CD4-positive, CD25-positive, alpha-beta regulatory T cell (primary cell): Measurements from ENCODE around the gene ABCC3. TPM values are rescaled to one million over a fixed set of nuclear protein-coding genes. Genes with fewer than 3 reads are reported as not detected.
"Not testable (repeated sequence)": the region's sequence is repeated elsewhere in the genome, so short reads cannot be mapped to it uniquely, and the experiment has no call there.

Source experiments
- ATAC-seq, 2 donors: fragments of 150-1000 bp; cut with Tn5 transposase; one replicate each; pipeline ENCODE4 v1.10.0; 2021; ENCODE audit warnings: low read depth in 2 of 2, moderate number of reproducible peaks in 2 of 2, moderate library complexity in 1 of 2
- DNase-seq, 3 donors: peaks; one replicate each; pipeline versions ENCODE4 v3.0.0 to v3.0.0-alpha.2; 2012 to 2022; ENCODE audit warnings: mixed read lengths in 1 of 3
- H3K27ac ChIP-seq: one replicate; pipeline ENCODE4 v1.7.0; 2013; ENCODE audit warnings: mild to moderate bottlenecking, low read length; ENCODE audit not compliant: insufficient read depth, poor library complexity, severe bottlenecking
- H3K27me3 ChIP-seq: one replicate; pipeline ENCODE4 v1.7.0; 2013; ENCODE audit warnings: low read length; ENCODE audit not compliant: control insufficient read depth, insufficient read depth
- H3K36me3 ChIP-seq: one replicate; pipeline ENCODE4 v1.7.0; 2013; ENCODE audit warnings: mild to moderate bottlenecking, low read length, moderate library complexity; ENCODE audit not compliant: control insufficient read depth, insufficient read depth
- H3K4me1 ChIP-seq: 2 replicates; pipeline ENCODE4 v1.7.0; 2013; ENCODE audit warnings: mild to moderate bottlenecking, low read length; ENCODE audit not compliant: insufficient read depth, control insufficient read depth, poor library complexity, severe bottlenecking
- H3K4me3 ChIP-seq: one replicate; pipeline ENCODE4 v1.7.0; 2013; ENCODE audit warnings: low read depth, mild to moderate bottlenecking, low read length, moderate library complexity
- H3K9me3 ChIP-seq, 2 experiments: 1 replicate in 1 of 2; 2 replicates in 1 of 2; pipeline ENCODE4 v1.7.0; 2013; ENCODE audit warnings: low read length in 2 of 2, mild to moderate bottlenecking in 1 of 2, moderate library complexity in 1 of 2; ENCODE audit not compliant: control insufficient read depth in 2 of 2
- H3K27ac Mint-ChIP-seq, 3 donors: one replicate each; pipeline ENCODE4 v1.8.0; 2020 to 2022; ENCODE audit warnings: mild to moderate bottlenecking in 3 of 3, mixed read lengths in 3 of 3, moderate library complexity in 2 of 3
- H3K27me3 Mint-ChIP-seq: one replicate; pipeline ENCODE4 v1.8.0; 2022; ENCODE audit warnings: mild to moderate bottlenecking, mixed read lengths
- H3K36me3 Mint-ChIP-seq: one replicate; pipeline ENCODE4 v1.8.0; 2020; ENCODE audit warnings: mixed read lengths
- H3K4me1 Mint-ChIP-seq, 4 donors: one replicate each; pipeline ENCODE4 v1.8.0; 2020 to 2022; ENCODE audit warnings: mixed read lengths in 4 of 4, mild to moderate bottlenecking in 1 of 4
- H3K4me3 Mint-ChIP-seq, 4 donors: one replicate each; pipeline ENCODE4 v1.8.0; 2020 to 2022; ENCODE audit warnings: mild to moderate bottlenecking in 4 of 4, mixed read lengths in 4 of 4, moderate library complexity in 3 of 4
- H3K9me3 Mint-ChIP-seq, 7 donors: one replicate each; pipeline ENCODE4 v1.8.0; 2020 to 2022; ENCODE audit warnings: mixed read lengths in 7 of 7, mild to moderate bottlenecking in 3 of 7, moderate library complexity in 2 of 7
- polyA plus RNA-seq, 4 donors: library from polyadenylated mRNA; unstranded; fragments of 300-500 nt; fragmentation: Illumina TruSeq; gene quantifications; one replicate each; pipeline ENCODE4 v1.2.3, GENCODE V29; 2021
- total RNA-seq: library from RNA; stranded (reverse); gene quantifications from one replicate; pipeline ENCODE4 v1.2.3, GENCODE V29; 2022

Gene ABCC3
- total and polyA plus RNA-seq, 5 donors from 2014 or later, result 0.02 to 3.3 TPM; not detected in 3

GRCh38 chr17:50709053-50709452 lies 74.4 kb downstream of the ABCC3 start:
- peak overlapping the region; percentile 89 to 97 (median 94) for H3K4me3 Mint-ChIP-seq
- not testable (repeated sequence) for DNase-seq, H3K27me3 Mint-ChIP-seq, H3K9me3 ChIP-seq, ATAC-seq, H3K36me3 Mint-ChIP-seq, H3K36me3 ChIP-seq, H3K27me3 ChIP-seq, H3K9me3 Mint-ChIP-seq
- H3K27ac Mint-ChIP-seq, result peak overlapping the region; percentile 97 to 99 (median 99)
- peak overlapping the region; percentile 98 for H3K4me3 ChIP-seq
- H3K27ac ChIP-seq, result peak overlapping the region; percentile 93
- peaks cover 27% of the 10 kb centered on the region for H3K4me1 ChIP-seq
- peaks cover 5 to 52% (median 32%) of the 10 kb centered on the region in 4 donors for H3K4me1 Mint-ChIP-seq

- Histone ChIP-seq H3K36me3 (no peaks in the 10 kb centered on the region), H3K27ac (no peak overlapping the region), H3K9me3 (no peaks in the 10 kb centered on the region), H3K27me3 (no peaks in the 10 kb centered on the region), H3K4me3 (no peak overlapping the region), H3K4me1 (peaks cover 27% of the 10 kb centered on the region)
- peaks cover 4% of the 10 kb centered on the region for H3K27me3 Mint-ChIP-seq
- DNase-seq, result no peak
- H3K4me1 Mint-ChIP-seq, result peaks cover 5 to 43% (median 29%) of the 10 kb centered on the region in 4 donors
- peak overlapping the region in 2 of 3 donors; percentile 48 to 53 for H3K27ac Mint-ChIP-seq
- ATAC-seq, result no peak
- peaks cover 0 to 2% (median 0%) of the 10 kb centered on the region in 7 donors for H3K9me3 Mint-ChIP-seq
- H3K36me3 Mint-ChIP-seq, result peaks cover 3% of the 10 kb centered on the region
- H3K4me3 Mint-ChIP-seq, result peak overlapping the region in 2 of 4 donors; percentile 22 to 30
Observed at GRCh38 chr17:50710025-50710424, 75.3 kb downstream of the ABCC3 start.

GRCh38 chr17:50710650-50711049 lies 76.0 kb downstream of the ABCC3 start:
- no peak for ATAC-seq
- no peaks in the 10 kb centered on the region for H3K36me3 Mint-ChIP-seq

GRCh38 chr17:50712641-50713040 lies 78.0 kb downstream of the ABCC3 start:
- peaks cover 5 to 23% (median 19%) of the 10 kb centered on the region in 4 donors for H3K4me1 Mint-ChIP-seq
- H3K36me3 Mint-ChIP-seq, result no peaks in the 10 kb centered on the region
- H3K27me3 ChIP-seq, result no peaks in the 10 kb centered on the region
- H3K4me1 ChIP-seq, result peaks cover 16% of the 10 kb centered on the region
- DNase-seq, result no peak
- H3K27ac Mint-ChIP-seq, result no peak overlapping the region
- peaks cover 0 to 2% (median 0%) of the 10 kb centered on the region in 7 donors for H3K9me3 Mint-ChIP-seq
- no peaks in the 10 kb centered on the region for H3K9me3 ChIP-seq
- no peak overlapping the region for H3K27ac ChIP-seq
- no peak overlapping the region for H3K4me3 ChIP-seq
- ATAC-seq, result no peak
- no peak overlapping the region for H3K4me3 Mint-ChIP-seq
- peaks cover 4% of the 10 kb centered on the region for H3K27me3 Mint-ChIP-seq
- H3K36me3 ChIP-seq, result no peaks in the 10 kb centered on the region

More at GRCh38 chr17:50710650-50711049, 76.0 kb downstream of the ABCC3 start:
- H3K27ac Mint-ChIP-seq, result peak overlapping the region in 2 of 3 donors; percentile 8 to 48
- H3K9me3 Mint-ChIP-seq, result peaks cover 0 to 2% (median 0%) of the 10 kb centered on the region in 7 donors
- peaks cover 5 to 37% (median 25%) of the 10 kb centered on the region in 4 donors for H3K4me1 Mint-ChIP-seq
- DNase-seq, result no peak
- peaks cover 27% of the 10 kb centered on the region for H3K4me1 ChIP-seq
- no peaks in the 10 kb centered on the region for H3K27me3 ChIP-seq
- no peaks in the 10 kb centered on the region for H3K36me3 ChIP-seq
- peak overlapping the region in 2 of 4 donors; percentile 22 to 70 for H3K4me3 Mint-ChIP-seq
- no peak overlapping the region for H3K27ac ChIP-seq
- no peaks in the 10 kb centered on the region for H3K9me3 ChIP-seq
- H3K27me3 Mint-ChIP-seq, result peaks cover 4% of the 10 kb centered on the region
- H3K4me3 ChIP-seq, result no peak overlapping the region

GRCh38 chr17:50715471-50715870 lies 80.8 kb downstream of the ABCC3 start:
- Histone ChIP-seq H3K9me3 (no peaks in the 10 kb centered on the region), H3K4me1 (peaks cover 9% of the 10 kb centered on the region), H3K4me3 (no peak overlapping the region), H3K27me3 (no peaks in the 10 kb centered on the region), H3K27ac (no peak overlapping the region), H3K36me3 (no peaks in the 10 kb centered on the region)
- no peak overlapping the region for H3K27ac Mint-ChIP-seq
- no peaks in the 10 kb centered on the region for H3K36me3 Mint-ChIP-seq
- no peaks in the 10 kb centered on the region for H3K27me3 Mint-ChIP-seq
- no peak for DNase-seq
- peak overlapping the region in 2 of 4 donors; percentile 27 to 44 for H3K4me3 Mint-ChIP-seq
- peaks cover 4 to 7% (median 5%) of the 10 kb centered on the region in 4 donors for H3K4me1 Mint-ChIP-seq
- H3K9me3 Mint-ChIP-seq, result peaks cover 0 to 2% (median 0%) of the 10 kb centered on the region in 7 donors
- ATAC-seq, result no peak

- peaks cover 46% of the 10 kb centered on the region for H3K4me1 ChIP-seq
- DNase-seq, result peak; percentile 86 to 96 (median 94)
- peak within 1 kb of the TSS; percentile 96 for H3K27ac ChIP-seq
Observed at GRCh38 chr17:50719144-50719923, 84.7 kb downstream of the ABCC3 start, which contains the start of gene LUC7L3. Gene LUC7L3 (plus strand): TSS chr17:50719603. CDS start chr17:50719733, 130 bp downstream.

GRCh38 chr17:50719924-50720794 lies 85.5 kb downstream of the ABCC3 start:
- Mint-ChIP-seq H3K9me3 (peaks cover 0 to 2% (median 0%) of the 10 kb centered on the region in 7 donors), H3K27ac (peak overlapping the region; percentile 87 to 99 (median 95)), H3K4me3 (peak overlapping the region; percentile 87 to 98 (median 94)), H3K27me3 (no peaks in the 10 kb centered on the region), H3K36me3 (no peaks in the 10 kb centered on the region), H3K4me1 (peaks cover 12 to 49% (median 26%) of the 10 kb centered on the region in 4 donors)
- no peaks in the 10 kb centered on the region for H3K36me3 ChIP-seq
- H3K4me3 ChIP-seq, result peak overlapping the region; percentile 98
- peak in 2 of 3 donors; percentile 9 to 34 for DNase-seq
- H3K9me3 ChIP-seq, result no peaks in the 10 kb centered on the region
- H3K27ac ChIP-seq, result peak overlapping the region; percentile 96
- ATAC-seq, result no peak
- no peaks in the 10 kb centered on the region for H3K27me3 ChIP-seq
- peaks cover 48% of the 10 kb centered on the region for H3K4me1 ChIP-seq

More at GRCh38 chr17:50719144-50719923, 84.7 kb downstream of the ABCC3 start, which contains the start of gene LUC7L3:
- Mint-ChIP-seq H3K27ac (peak within 1 kb of the TSS; percentile 87 to 99 (median 98)), H3K4me3 (peak within 1 kb of the TSS; percentile 87 to 98 (median 94)), H3K27me3 (no peaks in the 10 kb centered on the region), H3K9me3 (peaks cover 0 to 2% (median 0%) of the 10 kb centered on the region in 7 donors), H3K36me3 (no peaks in the 10 kb centered on the region), H3K4me1 (peaks cover 12 to 41% (median 26%) of the 10 kb centered on the region in 4 donors)
- no peaks in the 10 kb centered on the region for H3K9me3 ChIP-seq
- H3K36me3 ChIP-seq, result no peaks in the 10 kb centered on the region
- peak; percentile 92 to 93 for ATAC-seq
- no peaks in the 10 kb centered on the region for H3K27me3 ChIP-seq
- peak within 1 kb of the TSS; percentile 98 for H3K4me3 ChIP-seq
